Ishikawa (cell line): ENCODE results near the gene TSPAN7.

Experiments
- CREB1 ChIP-seq: IDR thresholded peaks from 2 replicates; pipeline ENCODE4 v1.6.1; 2012; ENCODE audit warnings: low read depth
- EP300 ChIP-seq: IDR thresholded peaks from 2 replicates; pipeline ENCODE4 v1.6.1; 2012; ENCODE audit warnings: borderline replicate concordance
- RAD21 ChIP-seq: IDR thresholded peaks from 2 replicates; pipeline ENCODE4 v1.6.1; 2012; ENCODE audit warnings: low read depth
- REST ChIP-seq: IDR thresholded peaks from 2 replicates; pipeline ENCODE4 v1.6.1; 2012; ENCODE audit warnings: low read depth, mild to moderate bottlenecking
- TEAD4 ChIP-seq: IDR thresholded peaks from 2 replicates; pipeline ENCODE4 v1.6.1; 2012
- YY1 ChIP-seq: IDR thresholded peaks from 2 replicates; pipeline ENCODE4 v1.6.1; 2012; ENCODE audit warnings: low read depth

DNA sequence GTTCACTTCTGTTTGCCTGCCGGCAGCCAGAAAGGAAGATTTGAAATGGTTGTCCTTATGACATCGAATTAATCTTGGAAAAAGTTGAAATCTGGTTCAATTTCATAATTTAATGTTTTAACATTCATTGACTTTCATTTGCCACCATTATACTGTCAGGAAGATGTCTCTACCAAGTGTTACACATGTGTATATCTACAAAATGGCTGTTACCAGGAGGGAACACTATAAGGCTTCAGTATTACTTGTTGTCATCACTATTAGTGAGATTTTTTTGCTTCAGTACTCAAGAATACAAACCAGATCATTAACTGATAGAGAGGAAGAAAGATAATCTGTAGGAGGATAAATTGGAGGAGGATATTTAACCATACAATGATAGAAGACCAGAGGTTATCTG lies 71.2 kb downstream of the TSPAN7 start:
- TF ChIP-seq RAD21 (no peak), EP300 (no peak), TEAD4 (no peak), REST (no peak), CREB1 (no peak), YY1 (no peak)
